GM19328 (cell line): ENCODE measurements around the gene NOTUM.
"Not testable (repeated sequence)": the region's sequence is repeated elsewhere in the genome, so short reads cannot be mapped to it uniquely, and the experiment has no call there.

ENCODE experiments used
- ATAC-seq: cut with Tn5 transposase; IDR thresholded peaks from one replicate; pipeline ENCODE4 v1.9.1; 2021; ENCODE audit warnings: mild to moderate bottlenecking, moderate library complexity; ENCODE audit not compliant: unreplicated experiment

NOTUM gene

GRCh38 chr17:81958633-81959342, 2.2 kb downstream of the NOTUM start:
- ATAC-seq: no peak

- no peak for ATAC-seq
These were observed 3.1 kb downstream of the NOTUM start for GRCh38 chr17:81957691-81958432.

- no peak for ATAC-seq
These were observed 4.1 kb downstream of the NOTUM start for GRCh38 chr17:81956607-81957589.

GRCh38 chr17:81955756-81956544, 5.0 kb downstream of the NOTUM start:
- no peak for ATAC-seq

- no peak for ATAC-seq
These were observed 5.8 kb downstream of the NOTUM start for GRCh38 chr17:81955058-81955681.

GRCh38 chr17:81954131-81955057, 6.6 kb downstream of the NOTUM start:
- no peak for ATAC-seq

- ATAC-seq: not testable (repeated sequence)
These were observed 7.5 kb downstream of the NOTUM start for GRCh38 chr17:81953443-81953842.

GRCh38 chr17:81952792-81953228, 8.2 kb downstream of the NOTUM start:
- no peak for ATAC-seq

- ATAC-seq: no peak
These were observed 9.0 kb downstream of the NOTUM start for GRCh38 chr17:81951785-81952684.

GRCh38 chr17:81950501-81950900, 10.5 kb downstream of the NOTUM start:
- ATAC-seq: no peak

GRCh38 chr17:81948635-81949378, 12.2 kb downstream of the NOTUM start:
- no peak for ATAC-seq

- no peak for ATAC-seq
These were observed 13.8 kb downstream of the NOTUM start, which contains the start of gene MYADML2 for GRCh38 chr17:81947189-81947588. Gene MYADML2, minus strand, starts transcription at chr17:81947233. Its CDS starts 5,492 bp downstream, at chr17:81941741.

- no peak for ATAC-seq
These were observed 16.1 kb downstream of the NOTUM start for GRCh38 chr17:81944858-81945257.

- no peak for ATAC-seq
These were observed 18.8 kb downstream of the NOTUM start for GRCh38 chr17:81942167-81942553.

GRCh38 chr17:81941484-81942166, 19.4 kb downstream of the NOTUM start:
- ATAC-seq: no peak
